Kidney capillary endothelial cell (primary cell): Measurements from ENCODE around the gene PGBD1.

Experiments
- DNase-seq: peaks from one replicate; pipeline ENCODE4 v3.0.0-alpha.2; 2018; ENCODE audit warnings: low spot score

Gene PGBD1

GRCh38 chr6:28281288-28282064, at the start of gene PGBD1:
TSS of gene PGBD1 (plus strand) at chr6:28281572. CDS start at chr6:28283814, 2,242 bp downstream.
- peak; percentile 69 for DNase-seq

- no peak for DNase-seq
These were observed 48.6 kb upstream of the PGBD1 start for GRCh38 chr6:28232785-28233184.

- DNase-seq, result no peak
These were observed 45.4 kb upstream of the PGBD1 start for GRCh38 chr6:28235912-28236452.

- no peak for DNase-seq
These were observed 41.7 kb upstream of the PGBD1 start for GRCh38 chr6:28239636-28240035.

GRCh38 chr6:28240471-28240870, 40.9 kb upstream of the PGBD1 start:
- no peak for DNase-seq

- DNase-seq, result no peak
These were observed 37.4 kb upstream of the PGBD1 start for GRCh38 chr6:28243946-28244345.

GRCh38 chr6:28245206-28245941, 36.0 kb upstream of the PGBD1 start:
- no peak for DNase-seq

GRCh38 chr6:28248916-28249315, 32.5 kb upstream of the PGBD1 start:
- no peak for DNase-seq

GRCh38 chr6:28250747-28251146, 30.6 kb upstream of the PGBD1 start:
- no peak for DNase-seq

- DNase-seq, result no peak
These were observed 29.7 kb upstream of the PGBD1 start for GRCh38 chr6:28251661-28252008.

- DNase-seq, result peak; percentile 77
These were observed 29.1 kb upstream of the PGBD1 start, which contains the start of gene ZKSCAN4 for GRCh38 chr6:28252009-28252975. TSS of gene ZKSCAN4 (minus strand) at chr6:28252269. CDS start at chr6:28251980, 289 bp downstream.

- no peak for DNase-seq
These were observed 27.3 kb upstream of the PGBD1 start for GRCh38 chr6:28254121-28254519.

GRCh38 chr6:28257042-28257441, 24.3 kb upstream of the PGBD1 start:
- no peak for DNase-seq

GRCh38 chr6:28258877-28259777, 22.2 kb upstream of the PGBD1 start, which contains the start of gene NKAPL:
TSS of gene NKAPL (plus strand) at chr6:28259297. CDS start at chr6:28259372, 75 bp downstream.
- peak; percentile 33 for DNase-seq

- DNase-seq, result no peak
These were observed 17.4 kb upstream of the PGBD1 start for GRCh38 chr6:28263922-28264321.

GRCh38 chr6:28264834-28265401, 16.5 kb upstream of the PGBD1 start:
- DNase-seq, result no peak

- no peak for DNase-seq
These were observed 14.8 kb upstream of the PGBD1 start for GRCh38 chr6:28266563-28266961.

GRCh38 chr6:28266962-28267694, 14.2 kb upstream of the PGBD1 start, which contains the start of gene ZSCAN26:
TSS of gene ZSCAN26 (plus strand) at chr6:28267143. CDS start at chr6:28271920, 4,777 bp downstream.
- DNase-seq, result peak; percentile 71

GRCh38 chr6:28267695-28268059, 13.7 kb upstream of the PGBD1 start:
- no peak for DNase-seq

GRCh38 chr6:28269492-28269891, 11.9 kb upstream of the PGBD1 start:
- peak; percentile 93 for DNase-seq
